K562 (cell line): ENCODE measurements around the gene TBX10. TPM values are rescaled to one million over a fixed set of nuclear protein-coding genes. Genes with fewer than 3 reads are reported as not detected.

ENCODE experiments used
- CAMTA2 ChIP-seq: fragments of 250-450 bp; sonication (Bioruptor Pico); conservative IDR thresholded peaks from 2 replicates; pipeline ENCODE4 v1.5.1; 2022
- ETS2 ChIP-seq: IDR thresholded peaks from 2 replicates; pipeline ENCODE4 v1.6.1; 2016; ENCODE audit warnings: borderline replicate concordance, missing genetic modification characterization, mild to moderate bottlenecking, moderate library complexity, missing compliant biosample characterization; ENCODE audit not compliant: poor library complexity, severe bottlenecking
- NCOA6 ChIP-seq: fragments of 450-650 bp; IDR thresholded peaks from 2 replicates; pipeline ENCODE4 v1.6.1; 2017; ENCODE audit warnings: mild to moderate bottlenecking
- NCOR1 ChIP-seq: fragments of 450-650 bp; IDR thresholded peaks from 2 replicates; pipeline ENCODE4 v1.6.1; 2016; ENCODE audit warnings: mild to moderate bottlenecking, moderate library complexity
- POLR3G ChIP-seq: IDR thresholded peaks from 2 replicates; pipeline ENCODE4 v1.6.1; 2011; ENCODE audit not compliant: insufficient read length, insufficient replicate concordance; ENCODE audit errors: extremely low read depth
- PTRF ChIP-seq: fragments of 450-650 bp; IDR thresholded peaks from 2 replicates; pipeline ENCODE4 v1.6.1; 2016; ENCODE audit warnings: mild to moderate bottlenecking, missing genetic modification characterization, missing compliant biosample characterization
- RUNX1 ChIP-seq: sonication (generic); IDR thresholded peaks from 2 replicates; pipeline ENCODE4 v1.6.1; 2016; ENCODE audit warnings: antibody characterized with exemption, low read depth
- SMAD1 ChIP-seq: fragments of 150-350 bp; IDR thresholded peaks from 2 replicates; pipeline ENCODE4 v1.6.1; 2014; ENCODE audit warnings: low read length, low read depth; ENCODE audit not compliant: partially characterized antibody
- ZNF561 ChIP-seq: fragments of 450-650 bp; formaldehyde crosslinking; conservative IDR thresholded peaks from 2 replicates; pipeline ENCODE4 v1.4.0; 2020; ENCODE audit warnings: mild to moderate bottlenecking, moderate library complexity
- polyA plus RNA-seq, 8 experiments: library from polyadenylated mRNA; depleted of rRNA in 4 of 8; stranded (reverse) in 5 of 8; unstranded in 3 of 8; fragments of >200 nt; fragmentation: Nextera tagmentation in 2 of 8; fragmentation: Illumina TruSeq in 1 of 8; extraction: Ambion mirVana in 2 of 8; extraction: Trizol in 1 of 8; gene quantifications; 2 replicates each; pipeline versions ENCODE4 v1.2.1 to v1.2.3, GENCODE V29; 2011 to 2014; ENCODE audit warnings: inconsistent platforms in 1 of 8, missing spikeins in 1 of 8
- total RNA-seq, 7 experiments: library from RNA; depleted of rRNA in 6 of 7; stranded (reverse); fragments of >200 nt in 6 of 7; fragmentation: Illumina TruSeq in 2 of 7; extraction: Trizol in 2 of 7; gene quantifications; 2 replicates each; pipeline versions ENCODE4 v1.2.1 to v1.2.3, GENCODE V29; 2011 to 2021; ENCODE audit warnings: low replicate concordance in 1 of 7
- TF ChIP-seq, protein P1 (sequence below), 2 experiments: fragments of 450-650 bp; IDR thresholded peaks; 2 replicates each; pipeline ENCODE4 v1.6.1; 2018; ENCODE audit warnings: mild to moderate bottlenecking in 2 of 2, low read depth in 1 of 2; ENCODE audit not compliant: partially characterized antibody in 2 of 2
- TF ChIP-seq, protein P2 (sequence below): fragments of 450-650 bp; IDR thresholded peaks from 2 replicates; pipeline ENCODE4 v1.6.1; 2017; ENCODE audit warnings: antibody characterized with exemption
- TF ChIP-seq, protein P3 (sequence below), 2 experiments: fragments of 450-650 bp; formaldehyde crosslinking in 1 of 2; IDR thresholded peaks; 2 replicates each; pipeline versions ENCODE4 v1.4.0 to v1.6.1; 2014 to 2020; ENCODE audit warnings: mild to moderate bottlenecking in 2 of 2, borderline replicate concordance in 1 of 2, low read depth in 1 of 2

Gene TBX10
- total and polyA plus RNA-seq, 9 of the 15 experiments (the other 6 are each of a cell fraction or from before 2014, with no cell fraction given): not detected

DNA sequence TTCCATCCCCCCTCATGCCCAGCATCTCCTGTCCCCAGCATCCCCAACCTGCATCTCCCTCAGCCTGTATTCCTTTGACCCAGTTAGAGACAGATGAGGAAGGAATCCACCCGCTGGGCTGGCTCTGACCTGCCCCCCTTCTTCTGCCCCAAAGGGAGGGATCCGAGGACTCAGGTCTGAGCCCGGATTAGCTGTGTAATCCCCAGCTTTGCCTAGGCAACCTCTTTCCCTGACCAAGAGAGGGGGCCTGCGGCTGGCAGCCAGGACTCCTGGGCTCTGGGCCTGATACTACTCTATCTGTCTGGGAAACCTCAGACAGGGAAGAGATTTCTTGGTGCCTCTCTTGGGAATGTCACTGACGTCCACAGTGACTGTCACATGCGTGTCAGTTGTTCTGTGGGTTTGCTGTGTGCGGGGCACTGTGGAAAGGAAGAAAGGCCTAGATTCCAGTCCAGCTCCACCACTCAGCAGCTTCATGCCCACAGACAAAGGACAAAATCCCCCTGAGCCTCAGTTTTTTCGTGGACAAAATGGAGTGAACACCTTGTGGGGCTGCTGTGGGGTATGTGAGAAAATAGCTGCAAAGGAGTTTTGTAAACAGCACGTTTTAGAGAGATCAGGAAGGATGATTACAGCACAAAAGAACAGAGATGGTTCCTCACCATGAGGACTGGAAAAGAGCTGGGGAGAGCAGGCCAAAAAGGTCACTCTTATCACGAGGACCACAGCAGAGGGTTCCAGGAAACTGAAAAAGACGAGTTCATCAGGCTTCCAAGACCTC, 34.1 kb downstream of the TBX10 start (continued):
- TF ChIP-seq, protein P1, sequence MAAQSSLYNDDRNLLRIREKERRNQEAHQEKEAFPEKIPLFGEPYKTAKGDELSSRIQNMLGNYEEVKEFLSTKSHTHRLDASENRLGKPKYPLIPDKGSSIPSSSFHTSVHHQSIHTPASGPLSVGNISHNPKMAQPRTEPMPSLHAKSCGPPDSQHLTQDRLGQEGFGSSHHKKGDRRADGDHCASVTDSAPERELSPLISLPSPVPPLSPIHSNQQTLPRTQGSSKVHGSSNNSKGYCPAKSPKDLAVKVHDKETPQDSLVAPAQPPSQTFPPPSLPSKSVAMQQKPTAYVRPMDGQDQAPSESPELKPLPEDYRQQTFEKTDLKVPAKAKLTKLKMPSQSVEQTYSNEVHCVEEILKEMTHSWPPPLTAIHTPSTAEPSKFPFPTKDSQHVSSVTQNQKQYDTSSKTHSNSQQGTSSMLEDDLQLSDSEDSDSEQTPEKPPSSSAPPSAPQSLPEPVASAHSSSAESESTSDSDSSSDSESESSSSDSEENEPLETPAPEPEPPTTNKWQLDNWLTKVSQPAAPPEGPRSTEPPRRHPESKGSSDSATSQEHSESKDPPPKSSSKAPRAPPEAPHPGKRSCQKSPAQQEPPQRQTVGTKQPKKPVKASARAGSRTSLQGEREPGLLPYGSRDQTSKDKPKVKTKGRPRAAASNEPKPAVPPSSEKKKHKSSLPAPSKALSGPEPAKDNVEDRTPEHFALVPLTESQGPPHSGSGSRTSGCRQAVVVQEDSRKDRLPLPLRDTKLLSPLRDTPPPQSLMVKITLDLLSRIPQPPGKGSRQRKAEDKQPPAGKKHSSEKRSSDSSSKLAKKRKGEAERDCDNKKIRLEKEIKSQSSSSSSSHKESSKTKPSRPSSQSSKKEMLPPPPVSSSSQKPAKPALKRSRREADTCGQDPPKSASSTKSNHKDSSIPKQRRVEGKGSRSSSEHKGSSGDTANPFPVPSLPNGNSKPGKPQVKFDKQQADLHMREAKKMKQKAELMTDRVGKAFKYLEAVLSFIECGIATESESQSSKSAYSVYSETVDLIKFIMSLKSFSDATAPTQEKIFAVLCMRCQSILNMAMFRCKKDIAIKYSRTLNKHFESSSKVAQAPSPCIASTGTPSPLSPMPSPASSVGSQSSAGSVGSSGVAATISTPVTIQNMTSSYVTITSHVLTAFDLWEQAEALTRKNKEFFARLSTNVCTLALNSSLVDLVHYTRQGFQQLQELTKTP (IDR thresholded peaks at IDR 0.05; ENCODE audit: low read depth in 1 of 2, partially characterized antibody in 2 of 2): peak in 1 of 2 experiments; percentile 28
- TF ChIP-seq, protein P2, sequence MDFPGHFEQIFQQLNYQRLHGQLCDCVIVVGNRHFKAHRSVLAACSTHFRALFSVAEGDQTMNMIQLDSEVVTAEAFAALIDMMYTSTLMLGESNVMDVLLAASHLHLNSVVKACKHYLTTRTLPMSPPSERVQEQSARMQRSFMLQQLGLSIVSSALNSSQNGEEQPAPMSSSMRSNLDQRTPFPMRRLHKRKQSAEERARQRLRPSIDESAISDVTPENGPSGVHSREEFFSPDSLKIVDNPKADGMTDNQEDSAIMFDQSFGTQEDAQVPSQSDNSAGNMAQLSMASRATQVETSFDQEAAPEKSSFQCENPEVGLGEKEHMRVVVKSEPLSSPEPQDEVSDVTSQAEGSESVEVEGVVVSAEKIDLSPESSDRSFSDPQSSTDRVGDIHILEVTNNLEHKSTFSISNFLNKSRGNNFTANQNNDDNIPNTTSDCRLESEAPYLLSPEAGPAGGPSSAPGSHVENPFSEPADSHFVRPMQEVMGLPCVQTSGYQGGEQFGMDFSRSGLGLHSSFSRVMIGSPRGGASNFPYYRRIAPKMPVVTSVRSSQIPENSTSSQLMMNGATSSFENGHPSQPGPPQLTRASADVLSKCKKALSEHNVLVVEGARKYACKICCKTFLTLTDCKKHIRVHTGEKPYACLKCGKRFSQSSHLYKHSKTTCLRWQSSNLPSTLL: no peak
- TF ChIP-seq CAMTA2 (CRISPR knock-in tag) (no peak), SMAD1 (no peak), NCOR1 (peak; percentile 75), POLR3G (no peak), ETS2 (tag) (no peak), PTRF (tag) (0 out of 2 replicates have a peak, but pooled peaks have one; percentile 52), NCOA6 (no peak), ZNF561 (no peak), RUNX1 (no peak)
- TF ChIP-seq, protein P3, sequence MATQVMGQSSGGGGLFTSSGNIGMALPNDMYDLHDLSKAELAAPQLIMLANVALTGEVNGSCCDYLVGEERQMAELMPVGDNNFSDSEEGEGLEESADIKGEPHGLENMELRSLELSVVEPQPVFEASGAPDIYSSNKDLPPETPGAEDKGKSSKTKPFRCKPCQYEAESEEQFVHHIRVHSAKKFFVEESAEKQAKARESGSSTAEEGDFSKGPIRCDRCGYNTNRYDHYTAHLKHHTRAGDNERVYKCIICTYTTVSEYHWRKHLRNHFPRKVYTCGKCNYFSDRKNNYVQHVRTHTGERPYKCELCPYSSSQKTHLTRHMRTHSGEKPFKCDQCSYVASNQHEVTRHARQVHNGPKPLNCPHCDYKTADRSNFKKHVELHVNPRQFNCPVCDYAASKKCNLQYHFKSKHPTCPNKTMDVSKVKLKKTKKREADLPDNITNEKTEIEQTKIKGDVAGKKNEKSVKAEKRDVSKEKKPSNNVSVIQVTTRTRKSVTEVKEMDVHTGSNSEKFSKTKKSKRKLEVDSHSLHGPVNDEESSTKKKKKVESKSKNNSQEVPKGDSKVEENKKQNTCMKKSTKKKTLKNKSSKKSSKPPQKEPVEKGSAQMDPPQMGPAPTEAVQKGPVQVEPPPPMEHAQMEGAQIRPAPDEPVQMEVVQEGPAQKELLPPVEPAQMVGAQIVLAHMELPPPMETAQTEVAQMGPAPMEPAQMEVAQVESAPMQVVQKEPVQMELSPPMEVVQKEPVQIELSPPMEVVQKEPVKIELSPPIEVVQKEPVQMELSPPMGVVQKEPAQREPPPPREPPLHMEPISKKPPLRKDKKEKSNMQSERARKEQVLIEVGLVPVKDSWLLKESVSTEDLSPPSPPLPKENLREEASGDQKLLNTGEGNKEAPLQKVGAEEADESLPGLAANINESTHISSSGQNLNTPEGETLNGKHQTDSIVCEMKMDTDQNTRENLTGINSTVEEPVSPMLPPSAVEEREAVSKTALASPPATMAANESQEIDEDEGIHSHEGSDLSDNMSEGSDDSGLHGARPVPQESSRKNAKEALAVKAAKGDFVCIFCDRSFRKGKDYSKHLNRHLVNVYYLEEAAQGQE (IDR thresholded peaks at IDR 0.05; ENCODE audit: borderline replicate concordance): no peak
- TF ChIP-seq, protein P3 (CRISPR knock-in tag; IDR thresholded peaks at IDR 0.05; ENCODE audit: low read depth): no peak
